ENCODE results near the gene APBA2. TPM values are rescaled to one million over a fixed set of nuclear protein-coding genes. Genes with fewer than 3 reads are reported as not detected.
"Not testable (repeated sequence)": the region's sequence is repeated elsewhere in the genome, so short reads cannot be mapped to it uniquely, and the experiment has no call there.

The APBA2 gene
- polyA plus RNA-seq, 1 donor (not counting 4 experiments of a cell fraction or from before 2014, with no cell fraction given), result 5.5 TPM

GRCh38 chr15:29043736-29044502 lies 158.1 kb downstream of the APBA2 start:
- DNase-seq (ENCODE audit: low read depth, low spot score) (no peak), FAIRE-seq (no peak)
- Histone ChIP-seq H3K9me3 (ENCODE audit: control insufficient read depth, low read depth, low read length) (no peaks in the 10 kb centered on the region), H3K27me3 (ENCODE audit: control insufficient read depth, extremely low read depth, insufficient read depth, low read length) (no peaks in the 10 kb centered on the region), H4K20me1 (ENCODE audit: control insufficient read depth, extremely low read depth, insufficient read depth, low read length) (no peaks in the 10 kb centered on the region), H3K79me2 (ENCODE audit: control insufficient read depth, insufficient read depth, low read length) (no peaks in the 10 kb centered on the region), H3K4me2 (ENCODE audit: control insufficient read depth, extremely low read depth, insufficient read depth, low read depth, low read length) (no peak overlapping the region), H3K9me1 (ENCODE audit: control insufficient read depth, extremely low read depth, insufficient read depth, low read length) (no peaks in the 10 kb centered on the region), H3K9ac (ENCODE audit: control insufficient read depth, extremely low read depth, insufficient read depth, low read length) (no peak overlapping the region), H3K4me1 (ENCODE audit: control insufficient read depth, extremely low read depth, insufficient read depth, low read length) (no peaks in the 10 kb centered on the region), H3K36me3 (ENCODE audit: control insufficient read depth in 2 of 2, extremely low read depth in 1 of 2, insufficient read depth in 2 of 2, low read length in 2 of 2) (no peaks in the 10 kb centered on the region), H3K27ac (ENCODE audit: control insufficient read depth, insufficient read depth, low read length) (no peak overlapping the region), H3K4me3 (ENCODE audit: control insufficient read depth in 2 of 3, extremely low read depth in 1 of 3, insufficient read depth in 2 of 3, low read depth in 1 of 3, low read length in 3 of 3) (no peak overlapping the region), H2AFZ (ENCODE audit: control insufficient read depth, low read length) (no peak overlapping the region)
- TF ChIP-seq CTCF (optimal IDR thresholded peaks at IDR 0.05 in 1 of 3, IDR thresholded peaks at IDR 0.05 in 1 of 3, conservative IDR thresholded peaks at IDR 0.05 in 1 of 3; ENCODE audit: extremely low read depth in 1 of 3, insufficient read depth in 2 of 3, low read length in 3 of 3) (no peak), EZH2 (IDR thresholded peaks at IDR 0.05; ENCODE audit: low read length) (no peak)
- dilution Hi-C loops (cut with MboI; ENCODE audit: extremely low pct_ligation_motif_present, low sequenced_read_pairs), result no loop called here

GRCh38 chr15:29044503-29044901 lies 158.7 kb downstream of the APBA2 start:
- no peak overlapping the region for H3K9ac ChIP-seq (ENCODE audit: control insufficient read depth, extremely low read depth, insufficient read depth, low read length)
- no peaks in the 10 kb centered on the region for H3K9me1 ChIP-seq (ENCODE audit: control insufficient read depth, extremely low read depth, insufficient read depth, low read length)
- FAIRE-seq (no peak), DNase-seq (ENCODE audit: low read depth, low spot score) (no peak)
- H3K79me2 ChIP-seq (ENCODE audit: control insufficient read depth, insufficient read depth, low read length), result no peaks in the 10 kb centered on the region
- no peak overlapping the region for H3K4me2 ChIP-seq (ENCODE audit: control insufficient read depth, extremely low read depth, insufficient read depth, low read depth, low read length)
- H3K9me3 ChIP-seq (ENCODE audit: control insufficient read depth, low read depth, low read length), result no peaks in the 10 kb centered on the region
- no peaks in the 10 kb centered on the region for H3K4me1 ChIP-seq (ENCODE audit: control insufficient read depth, extremely low read depth, insufficient read depth, low read length)
- H3K27me3 ChIP-seq (ENCODE audit: control insufficient read depth, extremely low read depth, insufficient read depth, low read length), result no peaks in the 10 kb centered on the region
- no peak overlapping the region for H3K27ac ChIP-seq (ENCODE audit: control insufficient read depth, insufficient read depth, low read length)
- no peaks in the 10 kb centered on the region for H4K20me1 ChIP-seq (ENCODE audit: control insufficient read depth, extremely low read depth, insufficient read depth, low read length)
- no peak overlapping the region for H2AFZ ChIP-seq (ENCODE audit: control insufficient read depth, low read length)
- no peak overlapping the region for H3K4me3 ChIP-seq (ENCODE audit: control insufficient read depth in 2 of 3, extremely low read depth in 1 of 3, insufficient read depth in 2 of 3, low read depth in 1 of 3, low read length in 3 of 3)
- H3K36me3 ChIP-seq (ENCODE audit: control insufficient read depth in 2 of 2, extremely low read depth in 1 of 2, insufficient read depth in 2 of 2, low read length in 2 of 2), result no peaks in the 10 kb centered on the region
- dilution Hi-C loops (cut with MboI; ENCODE audit: extremely low pct_ligation_motif_present, low sequenced_read_pairs), result no loop called here
- TF ChIP-seq CTCF (optimal IDR thresholded peaks at IDR 0.05 in 1 of 3, IDR thresholded peaks at IDR 0.05 in 1 of 3, conservative IDR thresholded peaks at IDR 0.05 in 1 of 3; ENCODE audit: extremely low read depth in 1 of 3, insufficient read depth in 2 of 3, low read length in 3 of 3) (no peak), EZH2 (IDR thresholded peaks at IDR 0.05; ENCODE audit: low read length) (no peak)

GRCh38 chr15:29045161-29045560 lies 159.4 kb downstream of the APBA2 start:
- DNase-seq (ENCODE audit: low read depth, low spot score); H3K4me3 ChIP-seq (ENCODE audit: control insufficient read depth in 2 of 3, extremely low read depth in 1 of 3, insufficient read depth in 2 of 3, low read depth in 1 of 3, low read length in 3 of 3); H3K4me1 ChIP-seq (ENCODE audit: control insufficient read depth, extremely low read depth, insufficient read depth, low read length); H3K79me2 ChIP-seq (ENCODE audit: control insufficient read depth, insufficient read depth, low read length); H3K4me2 ChIP-seq (ENCODE audit: control insufficient read depth, extremely low read depth, insufficient read depth, low read depth, low read length); H3K9me1 ChIP-seq (ENCODE audit: control insufficient read depth, extremely low read depth, insufficient read depth, low read length); FAIRE-seq; H3K27me3 ChIP-seq (ENCODE audit: control insufficient read depth, extremely low read depth, insufficient read depth, low read length); H3K27ac ChIP-seq (ENCODE audit: control insufficient read depth, insufficient read depth, low read length); H3K9ac ChIP-seq (ENCODE audit: control insufficient read depth, extremely low read depth, insufficient read depth, low read length); H3K9me3 ChIP-seq (ENCODE audit: control insufficient read depth, low read depth, low read length); dilution Hi-C loops (cut with MboI; ENCODE audit: extremely low pct_ligation_motif_present, low sequenced_read_pairs); H3K36me3 ChIP-seq (ENCODE audit: control insufficient read depth in 2 of 2, extremely low read depth in 1 of 2, insufficient read depth in 2 of 2, low read length in 2 of 2); H2AFZ ChIP-seq (ENCODE audit: control insufficient read depth, low read length); H4K20me1 ChIP-seq (ENCODE audit: control insufficient read depth, extremely low read depth, insufficient read depth, low read length): not testable (repeated sequence)
